Myocyte (in vitro differentiated cells): ENCODE results near the gene CD300LB. TPM values are rescaled to one million over a fixed set of nuclear protein-coding genes. Genes with fewer than 3 reads are reported as not detected.
"Not testable (repeated sequence)": the region's sequence is repeated elsewhere in the genome, so short reads cannot be mapped to it uniquely, and the experiment has no call there.

Experiments
- DNase-seq: peaks from one replicate; pipeline ENCODE4 v3.0.0-alpha.2; 2012; ENCODE audit warnings: low read depth
- total RNA-seq: library from RNA; depleted of rRNA; stranded (reverse); fragments of >200 nt; gene quantifications from 2 replicates; pipeline ENCODE4 v1.2.3, GENCODE V29; 2014

Gene CD300LB
- total RNA-seq, 1 donor from 2014 or later = not detected

DNA sequence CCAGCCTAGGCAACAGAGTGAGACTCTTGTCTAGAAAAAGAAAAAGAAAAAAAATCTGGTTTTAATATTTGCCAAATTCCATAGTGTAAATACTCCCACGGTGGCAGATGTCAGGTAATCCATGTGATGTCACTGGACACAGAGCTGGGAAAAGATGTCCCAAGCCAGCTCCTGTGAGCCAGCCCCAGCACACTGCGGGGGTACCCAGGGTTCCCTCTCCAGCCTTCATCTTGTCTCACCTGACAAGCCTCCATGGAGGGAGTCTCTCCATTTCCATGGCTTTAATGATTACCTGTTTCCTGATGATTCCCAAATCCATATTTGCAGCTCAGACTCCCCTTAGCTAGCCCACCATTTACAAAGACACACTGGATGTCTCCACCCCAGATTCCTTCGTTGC, 4.6 kb downstream of the CD300LB start:
- no peak for DNase-seq

DNA sequence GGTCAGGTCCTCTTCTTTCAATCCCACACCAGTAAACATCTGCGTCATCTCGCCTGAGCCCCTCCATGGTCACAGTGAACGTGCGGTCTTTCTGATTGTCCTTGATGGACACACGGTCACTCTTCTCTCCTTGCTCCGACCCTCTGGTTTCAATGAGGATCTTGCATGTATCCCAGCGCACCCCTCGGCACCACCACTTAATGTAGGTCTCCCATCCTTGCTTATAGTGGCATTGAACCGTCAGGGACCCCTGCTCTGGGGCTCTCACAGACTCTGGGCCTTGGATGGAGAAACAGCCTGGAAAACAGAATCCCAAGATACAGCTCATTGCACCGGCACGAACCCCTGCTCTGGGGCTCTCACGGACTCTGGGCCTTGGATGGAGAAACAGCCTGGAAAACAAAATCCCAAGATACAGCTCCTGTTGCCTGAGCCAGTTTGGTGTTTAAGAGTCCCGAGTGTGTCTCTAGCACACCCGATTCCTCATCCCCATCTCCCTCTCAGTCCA, 5.4 kb downstream of the CD300LB start:
- no peak for DNase-seq

DNA sequence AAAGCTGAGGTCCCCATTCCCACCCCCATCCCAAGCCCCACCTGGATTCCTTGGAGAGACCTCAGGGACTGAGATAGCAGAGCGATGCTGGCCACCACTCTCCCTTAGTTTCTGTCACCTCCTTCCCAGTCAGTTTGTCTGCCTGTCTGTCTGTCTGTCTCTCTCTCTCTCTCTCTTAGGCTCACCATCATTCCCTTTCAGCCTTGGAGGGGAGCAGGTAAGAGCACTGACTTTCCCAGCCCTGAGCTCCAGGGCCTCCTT, 5.9 kb downstream of the CD300LB start:
- DNase-seq = no peak

DNA sequence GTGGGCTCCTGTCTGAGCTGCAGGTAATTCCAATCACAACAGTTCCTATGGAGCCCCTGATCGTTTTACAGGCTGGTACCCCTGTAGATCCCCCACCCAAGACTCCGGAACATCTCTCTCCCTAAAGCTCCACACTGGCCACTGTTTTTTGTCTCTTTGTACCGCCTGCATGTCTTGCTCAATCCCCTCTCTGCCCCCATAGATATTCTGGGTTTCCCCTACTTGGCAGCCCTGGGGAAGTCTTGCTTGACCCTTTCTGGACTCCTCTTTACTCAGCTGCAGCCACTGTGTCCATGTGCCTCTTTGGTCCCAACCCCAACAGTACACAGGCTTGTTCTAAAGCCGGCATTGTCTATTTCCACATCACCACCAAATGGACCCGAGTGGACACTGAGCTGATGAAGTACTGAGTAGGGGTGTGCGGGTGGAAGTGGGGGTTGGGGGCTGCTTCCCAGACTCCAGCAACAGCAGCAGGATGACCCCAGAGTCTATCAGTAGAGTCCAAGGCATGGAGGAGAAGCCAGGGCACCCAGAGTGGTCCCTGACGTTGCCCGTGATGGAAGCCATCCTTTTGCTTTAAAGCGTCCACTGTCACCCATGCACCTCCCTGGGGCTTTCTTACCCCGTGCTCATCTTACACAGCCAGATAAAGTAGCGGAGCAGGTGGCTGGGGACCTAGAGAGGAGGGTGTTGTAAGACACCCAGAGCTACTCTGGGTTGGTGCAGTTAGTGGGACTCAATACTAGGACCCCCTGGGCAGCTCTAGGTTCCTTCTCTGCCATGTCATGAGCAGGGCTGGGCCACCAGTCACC, 6.4 kb downstream of the CD300LB start:
- no peak for DNase-seq

DNA sequence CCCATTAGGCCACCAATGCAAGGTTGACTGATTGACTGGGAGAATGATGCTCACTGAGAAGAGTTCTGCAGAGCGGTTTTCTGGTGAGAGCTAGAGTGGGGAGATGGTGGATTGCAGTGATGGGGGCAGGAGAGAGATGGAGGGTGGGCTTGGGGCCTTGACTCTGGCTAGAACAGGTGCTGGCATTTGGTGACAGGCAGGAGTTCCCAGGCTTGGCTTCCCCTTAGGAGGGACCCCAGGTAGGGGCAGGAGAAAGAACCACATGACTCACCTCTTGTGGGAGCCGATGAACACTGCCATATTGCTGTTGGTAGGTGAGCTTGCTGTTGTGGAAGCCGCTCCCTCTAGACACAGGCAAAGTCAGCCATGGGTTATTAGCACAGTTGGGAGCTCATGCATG, 8.0 kb downstream of the CD300LB start:
- no peak for DNase-seq

DNA sequence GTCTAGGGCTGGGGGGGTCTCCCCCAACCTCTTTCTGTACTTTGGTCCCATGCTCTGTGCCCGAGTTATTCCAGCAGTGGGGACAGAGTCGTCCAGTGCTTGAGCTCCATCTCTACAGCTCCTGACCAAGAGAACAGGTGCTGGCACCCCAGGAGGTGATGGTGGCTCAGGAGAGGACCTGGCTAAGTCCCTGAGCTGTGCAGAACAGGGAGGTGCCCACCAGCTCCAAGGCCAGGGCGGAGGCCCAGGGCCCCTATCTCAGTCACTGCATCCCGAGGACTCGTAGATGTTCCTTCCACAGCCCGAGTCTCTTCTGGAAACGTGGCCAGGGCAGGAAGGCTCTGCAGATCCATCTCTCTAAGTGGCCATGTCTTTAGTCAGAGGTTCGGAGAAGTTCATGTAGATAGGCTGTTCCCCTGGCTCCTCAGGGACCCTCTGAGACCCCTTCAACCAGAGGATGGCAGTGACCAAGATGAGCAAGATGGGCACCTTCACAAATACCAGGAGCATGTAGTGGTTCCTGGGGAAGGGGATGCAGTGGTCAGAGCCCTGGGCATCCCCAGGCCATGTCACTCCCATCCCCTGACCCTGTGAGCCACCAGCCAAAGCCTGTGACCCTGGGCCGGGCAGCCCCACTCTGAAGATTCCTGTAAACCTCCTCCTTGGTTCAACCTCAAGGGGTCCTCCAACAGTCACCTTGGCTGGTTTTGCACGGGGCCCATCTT, 8.7 kb downstream of the CD300LB start:
- no peak for DNase-seq

DNA sequence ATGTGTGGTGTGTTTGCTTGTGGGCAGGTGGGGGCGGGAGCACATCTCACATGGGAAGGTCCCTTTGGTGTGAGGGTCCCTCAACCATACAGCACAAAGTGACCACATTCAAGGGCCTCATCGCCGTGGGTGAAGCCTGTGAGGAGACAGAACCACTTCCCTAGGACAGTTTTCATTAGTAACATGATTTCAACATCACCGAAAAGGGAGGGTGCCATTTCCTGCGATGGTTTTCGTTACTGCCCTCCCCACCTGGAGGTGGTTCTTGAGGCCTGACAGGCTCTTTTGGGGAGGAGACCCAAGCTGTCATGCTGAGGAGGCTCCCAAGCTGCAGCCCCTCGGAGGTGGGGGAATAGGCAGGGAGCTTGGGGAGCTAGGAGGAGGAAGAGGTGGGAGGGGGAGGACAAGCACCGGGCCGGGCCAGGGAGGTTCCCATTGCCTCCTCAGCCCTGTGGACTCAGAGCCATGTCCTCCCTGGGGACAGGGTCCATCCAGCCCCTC, 9.5 kb downstream of the CD300LB start:
- no peak for DNase-seq

DNA sequence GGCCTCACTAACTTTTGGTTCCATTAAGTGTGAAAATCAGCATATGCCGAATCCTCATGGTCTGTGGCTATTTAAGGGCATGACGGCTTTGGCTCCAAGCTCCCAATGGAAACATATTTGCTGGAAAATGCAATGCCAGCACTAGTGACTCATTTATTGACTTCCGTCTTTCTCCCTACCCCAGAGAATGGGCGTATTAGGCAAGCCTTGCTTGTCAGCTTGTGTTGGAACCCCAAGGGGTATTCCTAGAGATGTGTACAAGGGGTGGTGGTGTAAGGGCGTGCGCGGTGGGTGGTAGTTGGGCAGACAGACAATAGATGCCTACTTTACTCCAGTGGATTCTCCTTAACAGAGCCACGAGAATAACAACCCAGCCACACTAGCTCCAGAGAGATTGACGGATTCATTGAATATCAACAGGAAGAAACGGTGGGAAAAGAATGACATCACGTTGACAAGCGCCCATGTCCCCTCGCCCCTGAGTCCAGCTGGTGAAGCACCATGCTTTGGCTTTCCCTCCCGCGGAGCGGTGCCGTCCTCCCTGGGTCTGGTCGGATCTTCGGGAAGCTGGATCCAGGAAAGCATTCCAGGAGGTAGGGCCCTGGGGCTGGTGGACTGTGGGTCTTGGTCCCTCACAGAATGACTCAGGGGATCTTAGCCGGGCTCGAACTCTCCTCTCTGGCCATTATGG, 10.3 kb downstream of the CD300LB start:
- DNase-seq = no peak

DNA sequence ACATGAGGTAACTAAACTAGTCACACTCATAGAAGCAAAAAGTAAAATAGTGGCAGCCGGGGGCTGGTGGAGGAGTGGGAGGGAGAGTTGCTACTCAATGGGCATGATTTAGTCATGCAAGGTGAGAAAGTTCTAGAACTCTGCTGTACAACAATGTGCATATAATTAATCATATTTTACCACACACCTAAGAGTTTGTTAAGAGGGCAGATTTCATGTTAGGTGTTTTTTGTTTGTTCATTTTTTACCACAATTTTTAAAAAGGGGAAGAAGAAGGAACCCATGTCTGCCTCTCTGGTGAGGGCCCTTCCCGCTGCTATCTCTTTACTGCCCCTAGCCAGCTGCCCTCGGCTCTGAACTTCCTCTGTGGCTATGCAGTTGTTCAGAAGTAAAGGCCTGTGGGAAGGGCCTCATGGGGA, 11.2 kb downstream of the CD300LB start:
- no peak for DNase-seq

DNA sequence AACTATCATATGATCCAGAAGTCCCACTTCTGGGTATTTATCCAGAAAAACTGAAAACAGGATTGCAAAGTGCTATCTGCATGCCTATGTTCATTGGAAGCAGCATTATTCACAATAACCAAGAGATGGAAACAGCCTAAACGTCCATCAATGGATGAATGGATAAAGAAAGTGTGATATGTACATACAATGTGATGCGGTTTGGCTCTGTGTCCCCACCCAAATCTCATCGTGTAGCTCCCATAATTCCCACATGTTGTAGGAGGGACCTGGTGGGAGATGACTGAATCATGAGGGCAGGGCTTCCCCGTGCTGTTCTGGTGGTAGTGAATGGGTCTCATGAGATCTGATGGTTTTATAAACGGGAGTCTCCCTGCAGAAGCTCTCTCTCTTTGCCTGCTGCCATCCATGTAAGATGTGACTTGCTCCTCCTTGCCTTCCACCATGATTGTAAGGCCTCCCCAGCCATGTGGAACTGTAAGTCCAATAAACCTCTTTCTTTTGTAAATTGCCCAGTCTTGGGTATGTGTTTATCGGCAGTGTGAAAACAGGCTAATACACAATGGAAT, 12.8 kb downstream of the CD300LB start:
- DNase-seq = not testable (repeated sequence)

DNA sequence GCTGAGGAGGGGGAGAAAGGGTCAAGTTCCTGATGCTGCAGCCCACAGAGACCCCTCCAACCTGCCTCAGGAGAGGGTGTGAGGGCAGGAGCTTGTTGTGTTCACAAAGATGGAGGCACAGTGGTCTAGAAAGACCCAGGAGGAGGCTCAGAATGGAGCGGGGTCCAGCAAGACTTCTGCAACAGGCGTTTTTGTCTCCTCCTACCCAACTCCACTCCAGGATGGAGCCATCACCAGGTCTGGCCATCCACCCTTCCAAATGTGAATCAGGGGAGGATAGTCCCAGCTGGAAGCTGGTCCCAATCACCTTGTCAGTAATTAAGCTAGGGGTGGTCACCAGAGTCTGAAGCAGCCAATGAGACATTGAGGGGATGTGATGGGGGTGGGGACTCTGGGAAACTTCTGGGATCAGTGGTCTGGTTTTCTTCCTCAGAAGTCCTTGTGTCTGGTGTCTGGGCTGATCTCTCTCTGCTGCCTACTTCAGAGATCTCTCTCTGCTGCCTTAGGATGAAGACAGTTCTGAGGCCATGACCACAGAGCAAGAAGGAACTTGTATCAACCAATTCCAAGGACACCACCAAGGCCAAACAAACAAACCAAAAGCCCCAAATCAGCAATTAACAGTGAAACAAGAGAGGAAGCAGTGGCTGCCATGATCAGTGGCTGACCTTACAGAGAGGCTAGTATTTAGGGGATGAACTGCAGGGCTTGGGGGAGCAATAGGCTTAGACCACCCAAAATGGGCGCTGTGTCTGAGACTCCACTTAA, 14.5 kb downstream of the CD300LB start:
- DNase-seq = no peak

DNA sequence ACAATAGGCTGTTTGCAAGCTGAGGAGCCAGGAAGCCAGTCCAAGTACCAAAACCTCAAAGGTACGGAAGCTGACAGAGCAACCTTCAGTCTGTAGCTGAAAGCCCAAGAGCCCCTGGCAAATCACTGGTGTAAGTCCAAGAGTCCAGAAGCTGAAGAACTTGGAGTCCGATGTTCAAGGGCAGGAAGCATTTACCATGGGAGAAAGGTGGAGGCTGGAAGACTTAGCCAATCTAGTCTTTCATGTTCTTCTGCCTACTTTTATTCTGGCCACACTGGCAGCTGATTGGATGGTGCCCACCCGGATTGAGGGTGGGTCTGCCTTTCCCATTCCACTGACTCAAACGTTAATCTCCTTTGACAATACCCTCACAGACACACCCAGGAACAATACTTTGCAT, 15.3 kb downstream of the CD300LB start:
- no peak for DNase-seq

DNA sequence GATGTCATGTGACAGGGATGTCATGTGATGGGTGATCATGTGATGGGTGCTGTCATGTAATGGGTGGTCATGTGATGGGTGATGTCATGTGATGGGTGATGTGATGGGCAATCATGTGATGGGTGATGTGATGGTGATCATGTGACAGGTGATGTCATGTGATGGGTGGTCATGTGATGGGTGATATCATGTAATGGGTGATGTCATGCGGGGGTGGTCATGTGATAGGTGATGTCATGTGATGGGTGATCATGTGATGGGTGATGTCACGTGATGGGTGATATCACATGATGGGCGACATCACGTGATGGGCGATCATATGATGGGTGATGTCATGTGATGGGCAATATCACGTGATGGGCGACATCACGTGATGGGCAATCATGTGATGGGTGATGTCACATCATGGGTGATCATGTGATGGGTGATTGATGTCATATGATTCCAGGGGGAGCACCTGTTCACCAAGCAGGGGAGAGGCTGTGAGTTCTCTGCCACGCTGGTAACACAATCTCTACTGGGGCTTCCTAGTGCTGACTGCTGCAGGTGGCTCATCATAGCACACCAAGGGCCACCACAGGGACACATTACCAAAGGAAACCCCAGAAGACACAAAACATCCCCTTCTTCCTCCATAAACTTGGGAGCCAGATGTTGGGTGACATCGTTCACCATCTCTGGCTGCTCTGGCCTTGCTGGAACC, 16.5 kb downstream of the CD300LB start:
- no peak for DNase-seq

DNA sequence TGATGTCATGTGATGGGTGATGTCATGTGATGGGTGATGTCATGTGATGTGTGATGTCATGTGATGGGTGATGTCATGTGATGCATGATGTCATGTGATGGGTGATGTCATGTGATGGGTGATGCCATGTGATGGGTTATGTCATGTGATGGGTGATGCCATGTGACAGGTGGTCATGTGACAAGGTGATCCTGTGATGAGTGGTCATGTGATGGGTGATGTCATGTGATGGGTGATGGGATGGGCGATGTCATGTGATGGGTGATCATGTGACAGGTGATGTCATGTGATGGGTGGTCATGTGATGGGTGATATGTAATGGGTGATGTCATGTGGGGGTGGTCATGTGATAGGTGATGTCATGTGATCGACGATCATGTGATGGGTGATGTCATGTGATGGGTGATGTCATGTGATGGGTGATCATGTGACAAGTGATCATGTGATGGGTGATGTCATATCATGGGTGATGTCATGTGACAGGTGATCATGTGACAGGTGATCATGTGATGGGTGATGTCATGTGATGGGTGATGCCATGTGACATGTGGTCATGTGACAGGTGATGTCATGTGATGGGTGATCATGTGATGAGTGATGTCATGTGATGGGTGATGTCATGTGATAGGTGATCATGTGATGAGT, 17.2 kb downstream of the CD300LB start:
- DNase-seq = no peak

DNA sequence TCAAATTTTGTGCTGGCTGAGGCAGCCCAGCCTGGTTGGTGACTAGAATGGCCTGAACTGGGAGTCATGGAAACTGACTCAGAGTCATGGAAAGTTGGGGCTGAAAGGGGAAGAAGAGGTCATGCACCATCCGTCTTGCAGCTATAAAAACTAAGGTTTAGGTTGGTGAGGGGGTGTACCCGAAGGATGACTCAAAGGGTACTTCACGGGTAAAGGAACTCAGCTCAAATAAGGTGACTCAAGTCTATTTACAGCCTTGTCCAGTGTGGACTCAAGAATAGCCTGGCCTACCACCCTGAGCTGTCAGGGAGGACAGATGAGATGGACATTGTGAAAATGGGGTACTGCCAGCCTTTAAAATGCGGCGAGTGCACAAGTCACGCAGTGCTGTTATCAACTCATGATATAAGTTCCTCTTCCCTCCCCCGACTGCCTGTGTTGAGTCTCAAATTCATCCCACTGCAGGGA, 18.6 kb downstream of the CD300LB start:
- DNase-seq = no peak

DNA sequence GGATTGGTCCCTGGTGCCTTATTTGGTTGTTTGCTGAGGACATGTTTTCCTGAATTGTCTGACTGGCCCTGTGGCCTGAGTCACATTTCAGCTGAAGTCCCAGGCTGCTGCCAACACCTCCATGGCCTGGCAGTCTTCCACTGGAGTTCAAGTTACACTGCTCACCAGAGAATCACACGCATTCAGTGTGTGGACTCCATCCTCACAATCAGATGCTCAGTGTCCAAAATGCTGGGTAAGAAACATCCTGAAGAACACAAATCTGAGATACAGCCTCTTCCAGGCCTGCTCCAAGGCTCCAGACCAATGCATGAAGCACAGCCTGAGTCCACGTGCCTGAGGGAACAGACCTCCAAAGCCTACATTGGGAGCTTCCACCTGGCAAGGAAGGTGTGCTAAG, 19.2 kb downstream of the CD300LB start:
- no peak for DNase-seq

DNA sequence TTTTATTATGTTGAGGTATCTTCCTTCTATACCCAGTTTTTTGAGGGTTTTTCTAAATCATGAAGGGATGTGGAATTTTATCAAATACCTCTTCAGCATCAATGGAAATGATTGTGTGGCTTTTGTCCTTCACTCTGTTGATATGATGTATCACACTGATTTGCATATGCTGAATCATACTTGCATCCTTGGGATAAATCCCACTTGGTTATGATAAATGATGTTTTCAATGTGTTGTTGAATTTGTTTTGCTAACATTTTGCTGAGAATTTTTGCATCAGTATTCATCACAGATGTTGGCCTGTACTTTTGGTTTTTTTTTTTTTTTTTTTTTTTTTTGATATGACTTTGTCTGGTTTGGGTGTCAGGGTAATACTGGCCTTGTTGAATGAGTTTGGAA, 23.1 kb downstream of the CD300LB start:
- DNase-seq = no peak

DNA sequence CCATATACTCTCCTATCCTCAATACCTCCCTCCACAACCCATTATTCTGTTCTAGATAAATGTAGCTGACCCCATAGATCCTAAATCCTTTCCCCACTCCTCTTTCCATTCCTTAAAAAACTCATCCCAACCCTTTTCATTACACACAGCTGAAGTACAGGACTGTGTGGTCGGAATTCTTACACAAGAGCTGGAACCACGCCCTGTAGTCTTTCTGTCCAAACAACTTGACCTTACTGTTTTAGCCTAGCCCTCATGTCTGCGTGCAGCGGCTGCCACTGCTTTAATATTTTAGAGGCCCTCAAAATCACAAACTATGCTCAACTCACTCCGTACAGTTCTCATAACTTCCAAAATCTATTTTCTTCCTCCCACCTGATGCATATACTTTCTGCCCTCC, 27.3 kb downstream of the CD300LB start:
- DNase-seq = not testable (repeated sequence)

DNA sequence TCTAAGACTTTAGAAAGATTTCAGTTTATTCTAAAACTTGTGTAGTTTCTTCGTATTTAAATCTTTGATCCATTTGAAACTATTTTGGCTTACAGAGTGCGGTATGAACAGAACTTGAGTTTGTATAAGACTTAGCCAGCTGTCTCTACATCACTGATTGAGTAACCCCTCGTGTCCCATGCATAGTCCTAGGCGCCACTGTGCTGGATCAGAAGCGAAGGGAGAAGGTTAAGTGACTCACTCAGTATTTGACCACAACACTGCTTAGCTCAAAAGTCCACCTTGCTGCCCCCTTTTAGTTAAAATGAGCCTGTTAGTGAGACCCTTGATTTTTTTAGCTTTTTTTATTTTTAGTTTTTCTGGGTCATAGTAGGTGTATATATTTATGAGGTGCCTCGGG, 28.4 kb downstream of the CD300LB start:
- no peak for DNase-seq

DNA sequence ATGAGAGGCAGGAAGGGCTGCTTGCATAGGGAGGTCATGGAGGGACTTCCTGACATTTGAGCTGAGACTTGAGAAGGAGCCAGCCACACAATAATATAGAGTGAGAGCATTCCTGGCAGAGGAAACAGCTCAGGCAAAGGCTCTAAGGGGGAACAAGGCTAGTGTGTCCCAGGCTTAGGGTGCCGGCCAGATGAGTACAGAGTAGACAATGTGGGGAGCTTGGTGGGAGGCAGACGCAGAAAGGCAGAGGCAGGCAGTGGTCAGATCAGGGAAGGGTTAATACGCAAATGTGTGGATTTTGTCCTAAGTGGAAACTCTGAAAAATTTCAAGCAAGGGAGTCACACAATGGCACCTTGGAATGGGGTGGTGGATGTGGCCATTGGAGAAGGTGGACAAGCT, 31.3 kb downstream of the CD300LB start:
- DNase-seq = no peak
